IPS-20b (cell line): ENCODE results near the gene PCIF1.

Experiments used
- H3K27ac ChIP-seq: one replicate; pipeline ENCODE4 v1.5.1; 2013; ENCODE audit warnings: low read length
- H3K27me3 ChIP-seq: 2 replicates; pipeline ENCODE4 v1.6.1; 2013; ENCODE audit warnings: mild to moderate bottlenecking, low read length, inconsistent platforms; ENCODE audit not compliant: insufficient read depth
- H3K36me3 ChIP-seq: 2 replicates; pipeline ENCODE4 v1.6.1; 2013; ENCODE audit warnings: low read depth, mild to moderate bottlenecking, inconsistent platforms, low read length, moderate library complexity; ENCODE audit not compliant: insufficient read depth
- H3K4me1 ChIP-seq: 2 replicates; pipeline ENCODE4 v1.6.1; 2013; ENCODE audit warnings: mild to moderate bottlenecking, control low read depth, inconsistent platforms, low read length, moderate library complexity; ENCODE audit not compliant: insufficient read depth
- H3K4me3 ChIP-seq: 2 replicates; pipeline ENCODE4 v1.5.1; 2013; ENCODE audit warnings: mild to moderate bottlenecking, low read length, inconsistent platforms
- H3K9ac ChIP-seq: 2 replicates; pipeline ENCODE4 v1.6.1; 2013; ENCODE audit warnings: low read depth, mild to moderate bottlenecking, inconsistent platforms, low read length, moderate library complexity
- H3K9me3 ChIP-seq: 2 replicates; pipeline ENCODE4 v1.6.1; 2013; ENCODE audit warnings: mild to moderate bottlenecking, low read depth, low read length, inconsistent platforms; ENCODE audit not compliant: insufficient read depth

PCIF1 gene

GRCh38 chr20:45934046-45934585 lies 367 bp upstream of the PCIF1 start:
- H3K9ac ChIP-seq = peak overlapping the region; percentile 99
- peak overlapping the region; percentile 99 for H3K27ac ChIP-seq
- peaks cover 15% of the 10 kb centered on the region; the same call in 1 of the 2 replicates for H3K4me1 ChIP-seq
- H3K9me3 ChIP-seq = no peaks in the 10 kb centered on the region
- H3K27me3 ChIP-seq = no peaks in the 10 kb centered on the region
- H3K4me3 ChIP-seq = peak overlapping the region; percentile 95
- H3K36me3 ChIP-seq = peaks cover 19% of the 10 kb centered on the region

- no peaks in the 10 kb centered on the region for H3K9me3 ChIP-seq
- H3K27ac ChIP-seq = no peak overlapping the region
- H3K4me3 ChIP-seq = peak overlapping the region; percentile 95
- H3K27me3 ChIP-seq = no peaks in the 10 kb centered on the region
- peaks cover 15% of the 10 kb centered on the region; the same call in 1 of the 2 replicates for H3K4me1 ChIP-seq
- H3K9ac ChIP-seq = peak overlapping the region; percentile 88
- H3K36me3 ChIP-seq = peaks cover 33% of the 10 kb centered on the region
Observed at GRCh38 chr20:45935416-45936046, 1.0 kb downstream of the PCIF1 start.

- no peaks in the 10 kb centered on the region for H3K9me3 ChIP-seq
- H3K27me3 ChIP-seq = no peaks in the 10 kb centered on the region
- peak overlapping the region; percentile 25 for H3K27ac ChIP-seq
- peaks cover 15% of the 10 kb centered on the region; the same call in 1 of the 2 replicates for H3K4me1 ChIP-seq
- H3K36me3 ChIP-seq = peaks cover 48% of the 10 kb centered on the region
- H3K4me3 ChIP-seq = no peak overlapping the region
- H3K9ac ChIP-seq = peak overlapping the region; percentile 63; the same call in 1 of the 2 replicates
Observed at GRCh38 chr20:45937765-45938164, 3.3 kb downstream of the PCIF1 start.

- Histone ChIP-seq H3K4me3 (no peak overlapping the region; the same call in 1 of the 2 replicates), H3K9me3 (no peaks in the 10 kb centered on the region), H3K27ac (no peak overlapping the region), H3K36me3 (peaks cover 59% of the 10 kb centered on the region), H3K27me3 (no peaks in the 10 kb centered on the region), H3K4me1 (peaks cover 11% of the 10 kb centered on the region; the same call in 1 of the 2 replicates), H3K9ac (peak overlapping the region; percentile 63; the same call in 1 of the 2 replicates)
Observed at GRCh38 chr20:45938727-45939438, 4.4 kb downstream of the PCIF1 start.

GRCh38 chr20:45940053-45940452 lies 5.6 kb downstream of the PCIF1 start:
- Histone ChIP-seq H3K36me3 (peaks cover 71% of the 10 kb centered on the region), H3K4me3 (no peak overlapping the region), H3K27me3 (no peaks in the 10 kb centered on the region), H3K9me3 (no peaks in the 10 kb centered on the region), H3K27ac (no peak overlapping the region), H3K9ac (no peak overlapping the region), H3K4me1 (peaks cover 11% of the 10 kb centered on the region; the same call in 1 of the 2 replicates)

GRCh38 chr20:45940469-45940868 lies 6.0 kb downstream of the PCIF1 start:
- Histone ChIP-seq H3K4me1 (peaks cover 11% of the 10 kb centered on the region; the same call in 1 of the 2 replicates), H3K27ac (no peak overlapping the region)

GRCh38 chr20:45943613-45944012 lies 9.1 kb downstream of the PCIF1 start:
- H3K9ac ChIP-seq = no peak overlapping the region
- H3K27me3 ChIP-seq = no peaks in the 10 kb centered on the region
- H3K4me1 ChIP-seq = no peaks in the 10 kb centered on the region
- peaks cover 92% of the 10 kb centered on the region for H3K36me3 ChIP-seq
- H3K27ac ChIP-seq = no peak overlapping the region
- H3K4me3 ChIP-seq = no peak overlapping the region
- no peaks in the 10 kb centered on the region for H3K9me3 ChIP-seq

More at GRCh38 chr20:45940469-45940868, 6.0 kb downstream of the PCIF1 start:
- Histone ChIP-seq H3K36me3 (peaks cover 75% of the 10 kb centered on the region), H3K9me3 (no peaks in the 10 kb centered on the region), H3K9ac (no peak overlapping the region), H3K27me3 (no peaks in the 10 kb centered on the region), H3K4me3 (no peak overlapping the region)

GRCh38 chr20:45944151-45944964 lies 9.9 kb downstream of the PCIF1 start:
- H3K27me3 ChIP-seq = no peaks in the 10 kb centered on the region

GRCh38 chr20:45944965-45945677 lies 10.6 kb downstream of the PCIF1 start:
- no peaks in the 10 kb centered on the region for H3K9me3 ChIP-seq
- H3K4me1 ChIP-seq = no peaks in the 10 kb centered on the region
- H3K9ac ChIP-seq = no peak overlapping the region
- no peaks in the 10 kb centered on the region for H3K27me3 ChIP-seq
- peaks cover 92% of the 10 kb centered on the region for H3K36me3 ChIP-seq
- H3K27ac ChIP-seq = no peak overlapping the region
- H3K4me3 ChIP-seq = no peak overlapping the region

More at GRCh38 chr20:45944151-45944964, 9.9 kb downstream of the PCIF1 start:
- Histone ChIP-seq H3K4me3 (no peak overlapping the region), H3K36me3 (peaks cover 92% of the 10 kb centered on the region), H3K9me3 (no peaks in the 10 kb centered on the region), H3K9ac (no peak overlapping the region), H3K27ac (no peak overlapping the region), H3K4me1 (no peaks in the 10 kb centered on the region)

- Histone ChIP-seq H3K4me3 (no peak overlapping the region), H3K27me3 (no peaks in the 10 kb centered on the region), H3K9ac (no peak overlapping the region), H3K4me1 (no peaks in the 10 kb centered on the region), H3K36me3 (peaks cover 91% of the 10 kb centered on the region), H3K27ac (no peak overlapping the region), H3K9me3 (no peaks in the 10 kb centered on the region)
Observed at GRCh38 chr20:45945678-45946148, 11.2 kb downstream of the PCIF1 start.
